Stimulated activated CD4-positive, alpha-beta T cell treated with anti-CD3 and anti-CD28 coated beads, Interleukin-2, amount 100 ng/mL, for 48 hours (primary cell): Measurements from ENCODE around the gene TOX2.
A peak's percentile ranks its signal among the peaks of the same experiment; 100 is the strongest.

ENCODE experiments used
- DNase-seq, 2 donors: peaks; one replicate each; pipeline ENCODE4 v3.0.0-alpha.2; 2020

TOX2 gene

GRCh38 chr20:43914311-43915210 lies at the start of gene TOX2:
Gene TOX2, plus strand, starts transcription at chr20:43914852. Its CDS starts 40 bp downstream, at chr20:43914892.
- peak in 1 of 2 donors; percentile 24 for DNase-seq

- DNase-seq, result no peak
Measured at GRCh38 chr20:43868091-43868490, 46.6 kb upstream of the TOX2 start.

GRCh38 chr20:43870484-43870883 lies 44.2 kb upstream of the TOX2 start:
- no peak for DNase-seq

GRCh38 chr20:43878776-43879175 lies 35.9 kb upstream of the TOX2 start:
- DNase-seq, result no peak

- DNase-seq, result no peak
Measured at GRCh38 chr20:43893930-43894329, 20.7 kb upstream of the TOX2 start.

GRCh38 chr20:43894491-43894890 lies 20.2 kb upstream of the TOX2 start:
- no peak for DNase-seq

GRCh38 chr20:43895235-43895634 lies 19.4 kb upstream of the TOX2 start:
- no peak for DNase-seq

- no peak for DNase-seq
Measured at GRCh38 chr20:43899274-43900120, 15.2 kb upstream of the TOX2 start.

- no peak for DNase-seq
Measured at GRCh38 chr20:43900121-43900466, 14.6 kb upstream of the TOX2 start.

GRCh38 chr20:43900496-43900895 lies 14.2 kb upstream of the TOX2 start:
- DNase-seq, result no peak

GRCh38 chr20:43901296-43901695 lies 13.4 kb upstream of the TOX2 start:
- DNase-seq, result no peak

GRCh38 chr20:43903953-43904826 lies 10.5 kb upstream of the TOX2 start:
- DNase-seq, result no peak

- no peak for DNase-seq
Measured at GRCh38 chr20:43904827-43905177, 9.8 kb upstream of the TOX2 start.

- DNase-seq, result no peak
Measured at GRCh38 chr20:43906505-43907034, 8.1 kb upstream of the TOX2 start.

- DNase-seq, result no peak
Measured at GRCh38 chr20:43909211-43909610, 5.4 kb upstream of the TOX2 start.

- DNase-seq, result no peak
Measured at GRCh38 chr20:43909720-43910119, 4.9 kb upstream of the TOX2 start.

- DNase-seq, result no peak
Measured at GRCh38 chr20:43910564-43910963, 4.1 kb upstream of the TOX2 start.

- no peak for DNase-seq
Measured at GRCh38 chr20:43911066-43911465, 3.6 kb upstream of the TOX2 start.

GRCh38 chr20:43913291-43914025 lies 1.2 kb upstream of the TOX2 start:
- no peak for DNase-seq

GRCh38 chr20:43915211-43916072 lies 790 bp downstream of the TOX2 start:
- DNase-seq, result peak in 1 of 2 donors; percentile 20
